B cell (primary cell): Measurements from ENCODE around the gene ZNF423. TPM values are rescaled to one million over a fixed set of nuclear protein-coding genes. Genes with fewer than 3 reads are reported as not detected.

Experiments used
- ATAC-seq: fragments of 200-7000 bp; cut with Tn5 transposase; one replicate; pipeline ENCODE4 v1.10.0; 2021; ENCODE audit warnings: low read depth, mild to moderate bottlenecking, moderate number of reproducible peaks, moderate library complexity
- CTCF ChIA-PET: fragments of 350-600 bp; sonication (Branson Sonifier 250); formaldehyde crosslinking; loops from one replicate; lab custom pipeline; 2021; ENCODE audit warnings: antibody characterized with exemption, inconsistent platforms; lab: Charles Lee
- POLR2A ChIA-PET: fragments of 350-600 bp; sonication (Branson Sonifier 250); formaldehyde crosslinking; loops from one replicate; lab custom pipeline; 2021; ENCODE audit warnings: antibody characterized with exemption; lab: Charles Lee
- DNase-seq: peaks from one replicate; pipeline ENCODE4 v3.0.0; 2013
- H2AFZ ChIP-seq: 2 replicates; pipeline ENCODE4 v1.6.1; 2012; ENCODE audit warnings: mild to moderate bottlenecking, low read depth, low read length; ENCODE audit not compliant: insufficient read depth, poor library complexity, severe bottlenecking
- H3K27ac ChIP-seq, 2 donors: 1 replicate in 1 of 2; 2 replicates in 1 of 2; pipeline ENCODE4 v1.5.1; 2012 to 2013; ENCODE audit warnings: low read length in 2 of 2, mild to moderate bottlenecking in 2 of 2, moderate library complexity in 1 of 2
- H3K27me3 ChIP-seq, 4 experiments: fragments of 200-600 bp in 1 of 4; sonication (generic) in 1 of 4; replicated peaks in 1 of 4; 1 replicate in 2 of 4; 2 replicates in 2 of 4; pipeline versions ENCODE4 v1.6.1 to v1.7.0; 2013 to 2016; ENCODE audit warnings: low read length in 3 of 4, mild to moderate bottlenecking in 2 of 4, mixed read lengths in 1 of 4, moderate library complexity in 1 of 4; ENCODE audit not compliant: insufficient read depth in 4 of 4, control insufficient read depth in 3 of 4; ENCODE audit errors: control extremely low read depth in 1 of 4
- H3K36me3 ChIP-seq, 2 experiments: replicated peaks in 1 of 2; 1 replicate in 1 of 2; 2 replicates in 1 of 2; pipeline versions ENCODE4 v1.6.1 to v1.7.1; 2013; ENCODE audit warnings: low read length in 1 of 2; ENCODE audit not compliant: insufficient read depth in 2 of 2, control insufficient read depth in 1 of 2; ENCODE audit errors: control extremely low read depth in 1 of 2, extremely low read depth in 1 of 2
- H3K4me1 ChIP-seq, 2 donors: fragments of 200-600 bp in 1 of 2; sonication (generic) in 1 of 2; 1 replicate in 1 of 2; 2 replicates in 1 of 2; pipeline versions ENCODE4 v1.5.1 to v1.6.1; 2013 to 2017; ENCODE audit warnings: low read length in 2 of 2; ENCODE audit not compliant: control insufficient read depth in 2 of 2, insufficient read depth in 2 of 2
- H3K4me2 ChIP-seq: replicated peaks from 2 replicates; pipeline ENCODE3; 2012; ENCODE audit warnings: mild to moderate bottlenecking, low read depth, low read length; ENCODE audit not compliant: poor library complexity, severe bottlenecking
- H3K4me3 ChIP-seq, 5 experiments: fragments of 200-600 bp in 1 of 5; sonication (generic) in 1 of 5; 1 replicate in 3 of 5; 2 replicates in 2 of 5; pipeline versions ENCODE4 v1.5.1 to v1.7.0; 2011 to 2016; ENCODE audit warnings: low read length in 4 of 5, mild to moderate bottlenecking in 4 of 5, low read depth in 2 of 5, control low read depth in 1 of 5, moderate library complexity in 1 of 5; ENCODE audit not compliant: insufficient read depth in 1 of 5; ENCODE audit errors: control extremely low read depth in 1 of 5, extremely low read depth in 1 of 5
- H3K79me2 ChIP-seq: fragments of 200-600 bp; sonication (generic); one replicate; pipeline ENCODE4 v1.6.0; 2016; ENCODE audit warnings: low read length; ENCODE audit not compliant: control insufficient read depth, insufficient read depth
- H3K9ac ChIP-seq: fragments of 200-600 bp; sonication (generic); 2 replicates; pipeline ENCODE4 v1.6.1; 2017; ENCODE audit warnings: mild to moderate bottlenecking, low read length, moderate library complexity
- H3K9me3 ChIP-seq, 3 donors: one replicate each; pipeline versions ENCODE4 v1.6.1 to v1.7.1; 2013; ENCODE audit warnings: low read length in 2 of 3; ENCODE audit not compliant: control insufficient read depth in 2 of 3, insufficient read depth in 1 of 3; ENCODE audit errors: control extremely low read depth in 1 of 3
- H4K20me1 ChIP-seq: 2 replicates; pipeline ENCODE4 v1.6.0; 2012; ENCODE audit warnings: mild to moderate bottlenecking, low read length; ENCODE audit not compliant: insufficient read depth, control insufficient read depth, poor library complexity, severe bottlenecking
- H3K27ac Mint-ChIP-seq: one replicate; pipeline ENCODE4 v1.8.0; 2021; ENCODE audit warnings: mixed read lengths
- H3K27me3 Mint-ChIP-seq: one replicate; pipeline ENCODE4 v1.8.0; 2021; ENCODE audit warnings: mixed read lengths
- H3K4me1 Mint-ChIP-seq: one replicate; pipeline ENCODE4 v1.8.0; 2021; ENCODE audit warnings: mixed read lengths
- H3K4me3 Mint-ChIP-seq: one replicate; pipeline ENCODE4 v1.8.0; 2021; ENCODE audit warnings: mixed read lengths
- H3K9me3 Mint-ChIP-seq: one replicate; pipeline ENCODE4 v1.8.0; 2022; ENCODE audit warnings: mixed read lengths; ENCODE audit not compliant: insufficient read depth
- EZH2 ChIP-seq: IDR thresholded peaks from 2 replicates; pipeline ENCODE4 v1.6.1; 2012; ENCODE audit warnings: borderline replicate concordance, low read depth, mild to moderate bottlenecking, moderate library complexity, low read length; ENCODE audit not compliant: insufficient read depth, poor library complexity, severe bottlenecking
- WGBS: methylation state at CpG from one replicate; pipeline ENCODE4 v1.1.5; 2013; ENCODE audit warnings: missing lambda C conversion rate; ENCODE audit not compliant: insufficient coverage; 5-methylcytosine and 5-hydroxymethylcytosine counted together
- intact Hi-C: fragments of 100-400 bp; cut with micrococcal nuclease; formaldehyde crosslinking; loops from one replicate; pipeline ENCODE4 v1.10.0; 2022
- polyA plus RNA-seq: library from polyadenylated mRNA; depleted of rRNA; stranded (reverse); fragments of >200 nt; gene quantifications from 2 replicates; pipeline ENCODE4 v1.2.3, GENCODE V29; 2012
- total RNA-seq, 2 donors: library from RNA; stranded (reverse); fragments of 120-200 nt in 1 of 2; gene quantifications; 1 replicate in 1 of 2; 2 replicates in 1 of 2; pipeline versions ENCODE4 v1.2.3 to v1.2.4, GENCODE V29; 2013 to 2022
- TF ChIP-seq, protein P1 (sequence below): fragments of 200-600 bp; IDR thresholded peaks from one replicate; pipeline ENCODE4 v1.8.0; 2022; ENCODE audit warnings: antibody characterized with exemption, mild to moderate bottlenecking

The ZNF423 gene
- total and polyA plus RNA-seq, 2 donors (not counting 1 experiment from before 2014, with no cell fraction given) = not detected

DNA sequence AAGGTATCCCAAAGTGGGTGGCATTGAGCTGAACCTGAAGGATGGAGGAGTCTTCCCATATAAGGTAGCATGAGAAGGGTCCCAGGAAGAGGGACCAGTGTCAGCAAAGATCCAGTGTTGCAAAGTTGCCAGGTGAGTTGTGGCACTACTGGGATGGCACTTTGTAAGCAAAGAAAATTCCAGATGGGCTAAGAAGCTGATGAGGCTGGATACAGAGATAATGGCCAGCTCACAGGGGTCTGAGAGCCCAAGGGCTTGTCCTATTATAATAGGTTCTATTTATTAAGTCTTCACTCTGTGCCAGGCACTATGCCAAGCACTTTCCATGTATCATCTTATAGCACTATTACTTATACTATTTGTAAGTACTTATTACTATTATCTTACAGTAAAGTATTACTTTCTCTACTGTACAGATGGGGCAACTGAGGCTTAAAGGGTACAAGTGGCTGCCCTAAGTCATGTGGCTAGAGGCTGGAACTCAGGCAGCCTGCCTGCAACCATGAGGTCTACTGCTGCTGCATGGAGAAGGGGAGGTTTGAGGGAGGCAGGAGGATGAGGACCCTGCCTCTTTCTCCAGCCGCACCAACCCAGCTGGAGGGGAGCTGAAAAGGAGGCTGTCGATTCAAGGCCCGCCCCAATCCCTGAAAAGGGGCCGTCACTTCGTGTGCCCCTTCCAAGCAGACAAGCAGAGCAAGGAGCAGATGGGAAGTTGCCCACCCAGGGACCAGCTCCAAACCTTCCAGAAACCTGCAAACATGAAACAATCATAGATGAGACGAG, 395.8 kb downstream of the ZNF423 start:
- H3K4me1 Mint-ChIP-seq = peaks cover 23% of the 10 kb centered on the region
- Histone ChIP-seq H4K20me1 (no peaks in the 10 kb centered on the region), H3K27ac (no peak overlapping the region), H3K27me3 (peaks cover 0 to 4% (median 0%) of the 10 kb centered on the region in 4 experiments), H3K79me2 (no peaks in the 10 kb centered on the region), H3K4me2 (no peak overlapping the region), H3K4me3 (no peak overlapping the region), H3K9me3 (no peaks in the 10 kb centered on the region), H3K9ac (no peak overlapping the region), H3K36me3 (no peaks in the 10 kb centered on the region), H2AFZ (no peak overlapping the region), H3K4me1 (peaks cover 24 to 25% of the 10 kb centered on the region in 2 donors)
- ATAC-seq (no peak), DNase-seq (no peak)
- WGBS = 100% methylated on average over 4 of the region's 6 CpGs
- intact Hi-C loops = no loop called here
- no peak overlapping the region for H3K27ac Mint-ChIP-seq
- ChIA-PET CTCF (no interaction called here), POLR2A (no interaction called here)
- no peaks in the 10 kb centered on the region for H3K9me3 Mint-ChIP-seq
- H3K4me3 Mint-ChIP-seq = no peak overlapping the region
- no peaks in the 10 kb centered on the region for H3K27me3 Mint-ChIP-seq
- no peak for TF ChIP-seq EZH2
- TF ChIP-seq, protein P1, sequence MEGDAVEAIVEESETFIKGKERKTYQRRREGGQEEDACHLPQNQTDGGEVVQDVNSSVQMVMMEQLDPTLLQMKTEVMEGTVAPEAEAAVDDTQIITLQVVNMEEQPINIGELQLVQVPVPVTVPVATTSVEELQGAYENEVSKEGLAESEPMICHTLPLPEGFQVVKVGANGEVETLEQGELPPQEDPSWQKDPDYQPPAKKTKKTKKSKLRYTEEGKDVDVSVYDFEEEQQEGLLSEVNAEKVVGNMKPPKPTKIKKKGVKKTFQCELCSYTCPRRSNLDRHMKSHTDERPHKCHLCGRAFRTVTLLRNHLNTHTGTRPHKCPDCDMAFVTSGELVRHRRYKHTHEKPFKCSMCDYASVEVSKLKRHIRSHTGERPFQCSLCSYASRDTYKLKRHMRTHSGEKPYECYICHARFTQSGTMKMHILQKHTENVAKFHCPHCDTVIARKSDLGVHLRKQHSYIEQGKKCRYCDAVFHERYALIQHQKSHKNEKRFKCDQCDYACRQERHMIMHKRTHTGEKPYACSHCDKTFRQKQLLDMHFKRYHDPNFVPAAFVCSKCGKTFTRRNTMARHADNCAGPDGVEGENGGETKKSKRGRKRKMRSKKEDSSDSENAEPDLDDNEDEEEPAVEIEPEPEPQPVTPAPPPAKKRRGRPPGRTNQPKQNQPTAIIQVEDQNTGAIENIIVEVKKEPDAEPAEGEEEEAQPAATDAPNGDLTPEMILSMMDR = no peak

DNA sequence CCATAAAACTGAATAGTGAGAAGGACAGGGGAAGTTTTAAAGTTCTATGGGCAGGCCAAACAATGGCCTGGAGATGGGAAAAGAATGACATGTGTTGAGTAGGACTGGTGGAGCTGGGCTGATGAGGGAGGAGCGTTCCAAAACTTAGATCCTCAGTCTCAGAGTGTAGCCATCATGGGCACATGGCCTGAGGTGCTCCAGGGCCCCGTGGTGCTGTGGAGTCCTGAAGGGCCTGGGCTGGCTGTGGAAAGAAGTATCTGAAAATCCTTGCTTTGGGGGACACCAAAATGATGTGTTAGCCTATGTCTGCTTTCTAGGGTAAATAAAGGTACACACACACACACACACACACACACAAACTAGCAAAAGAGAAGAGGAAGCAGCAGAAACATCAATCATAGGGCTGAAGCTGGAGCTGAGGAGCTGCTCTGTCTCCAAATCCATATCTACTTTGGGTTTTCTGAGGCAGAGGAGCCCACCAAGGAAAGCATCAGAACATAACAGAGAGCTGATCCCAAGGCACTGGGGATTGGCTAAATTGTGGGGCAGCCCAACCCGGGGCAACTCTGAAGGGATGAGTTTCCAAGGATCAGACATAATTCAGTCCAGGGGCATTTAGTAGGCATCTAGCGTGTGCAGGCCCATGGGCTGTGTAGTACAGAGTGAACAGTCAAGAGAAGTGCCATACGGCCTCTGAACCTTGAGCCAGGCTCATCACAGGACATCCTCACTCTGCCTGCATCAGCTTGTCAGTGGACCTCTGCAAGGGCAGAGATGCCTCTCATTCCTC, 397.1 kb downstream of the ZNF423 start:
- WGBS = 100% methylated on average over 4 of the region's 5 CpGs
- DNase-seq = no peak
- H3K27ac ChIP-seq = no peak overlapping the region
- H2AFZ ChIP-seq = no peak overlapping the region
- intact Hi-C loops = no loop called here
- no peaks in the 10 kb centered on the region for H3K79me2 ChIP-seq
- H3K27ac Mint-ChIP-seq = no peak overlapping the region
- H3K36me3 ChIP-seq = no peaks in the 10 kb centered on the region
- H3K4me3 ChIP-seq = no peak overlapping the region
- H3K9me3 Mint-ChIP-seq = no peaks in the 10 kb centered on the region
- H3K27me3 ChIP-seq = peaks cover 0 to 6% (median 0%) of the 10 kb centered on the region in 4 experiments
- H4K20me1 ChIP-seq = no peaks in the 10 kb centered on the region
- no peak overlapping the region for H3K4me3 Mint-ChIP-seq
- H3K4me2 ChIP-seq = no peak overlapping the region
- TF ChIP-seq, protein P1 = no peak
- TF ChIP-seq EZH2 = no peak
- peaks cover 14 to 15% of the 10 kb centered on the region in 2 donors for H3K4me1 ChIP-seq
- POLR2A ChIA-PET = no interaction called here
- no peak for ATAC-seq
- H3K9me3 ChIP-seq = peaks cover 0 to 2% (median 0%) of the 10 kb centered on the region in 3 donors
- CTCF ChIA-PET = no interaction called here
- H3K27me3 Mint-ChIP-seq = no peaks in the 10 kb centered on the region
- peaks cover 16% of the 10 kb centered on the region for H3K4me1 Mint-ChIP-seq
- no peak overlapping the region for H3K9ac ChIP-seq
